Immature natural killer cell (primary cell): ENCODE results near the gene MEAK7. TPM values are rescaled to one million over a fixed set of nuclear protein-coding genes. Genes with fewer than 3 reads are reported as not detected.
A peak's percentile ranks its signal among the peaks of the same experiment; 100 is the strongest.

ENCODE experiments used
- DNase-seq, 3 donors: peaks; one replicate each; pipeline ENCODE4 v3.0.0; 2022; ENCODE audit warnings: mixed read lengths in 1 of 3
- H3K27ac Mint-ChIP-seq, 6 donors: one replicate each; pipeline ENCODE4 v1.8.0; 2020; ENCODE audit warnings: mixed read lengths in 6 of 6, mild to moderate bottlenecking in 5 of 6, inconsistent platforms in 4 of 6, moderate library complexity in 3 of 6
- H3K27me3 Mint-ChIP-seq, 3 donors: one replicate each; pipeline ENCODE4 v1.8.0; 2020 to 2021; ENCODE audit warnings: low read depth in 3 of 3, mild to moderate bottlenecking in 3 of 3, mixed read lengths in 3 of 3, moderate library complexity in 3 of 3, inconsistent platforms in 1 of 3
- H3K36me3 Mint-ChIP-seq, 3 donors: one replicate each; pipeline ENCODE4 v1.8.0; 2020; ENCODE audit warnings: mixed read lengths in 3 of 3, inconsistent platforms in 2 of 3, mild to moderate bottlenecking in 2 of 3
- H3K4me1 Mint-ChIP-seq, 2 donors: one replicate each; pipeline ENCODE4 v1.8.0; 2020; ENCODE audit warnings: inconsistent platforms in 2 of 2, mild to moderate bottlenecking in 2 of 2, mixed read lengths in 2 of 2, moderate library complexity in 1 of 2
- H3K4me3 Mint-ChIP-seq, 5 donors: one replicate each; pipeline ENCODE4 v1.8.0; 2020; ENCODE audit warnings: mild to moderate bottlenecking in 5 of 5, mixed read lengths in 5 of 5, inconsistent platforms in 3 of 5, moderate library complexity in 3 of 5
- H3K9me3 Mint-ChIP-seq, 6 donors: one replicate each; pipeline ENCODE4 v1.8.0; 2020; ENCODE audit warnings: mild to moderate bottlenecking in 6 of 6, mixed read lengths in 6 of 6, inconsistent platforms in 4 of 6, moderate library complexity in 3 of 6
- polyA plus RNA-seq, 3 donors: library from polyadenylated mRNA; unstranded; fragments of 300-500 nt; fragmentation: Illumina TruSeq; gene quantifications; one replicate each; pipeline ENCODE4 v1.2.3, GENCODE V29; 2021

Gene MEAK7, protein sequence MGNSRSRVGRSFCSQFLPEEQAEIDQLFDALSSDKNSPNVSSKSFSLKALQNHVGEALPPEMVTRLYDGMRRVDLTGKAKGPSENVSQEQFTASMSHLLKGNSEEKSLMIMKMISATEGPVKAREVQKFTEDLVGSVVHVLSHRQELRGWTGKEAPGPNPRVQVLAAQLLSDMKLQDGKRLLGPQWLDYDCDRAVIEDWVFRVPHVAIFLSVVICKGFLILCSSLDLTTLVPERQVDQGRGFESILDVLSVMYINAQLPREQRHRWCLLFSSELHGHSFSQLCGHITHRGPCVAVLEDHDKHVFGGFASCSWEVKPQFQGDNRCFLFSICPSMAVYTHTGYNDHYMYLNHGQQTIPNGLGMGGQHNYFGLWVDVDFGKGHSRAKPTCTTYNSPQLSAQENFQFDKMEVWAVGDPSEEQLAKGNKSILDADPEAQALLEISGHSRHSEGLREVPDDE
- polyA plus RNA-seq, result 1 to 10 TPM; 3.0 to 5.2 (median 5.1) TPM

- H3K4me1 Mint-ChIP-seq, result peaks cover 7 to 29% of the 10 kb centered on the region in 2 donors
- peaks cover 0 to 6% (median 6%) of the 10 kb centered on the region in 3 donors for H3K27me3 Mint-ChIP-seq
- peak within 1 kb of the TSS; percentile 23 to 72 (median 34) for H3K27ac Mint-ChIP-seq
Measured at GRCh38 chr16:84504420-84505248, at the start of gene MEAK7. MEAK7 (minus strand) TSS chr16:84504659; CDS start chr16:84498086, 6,573 bp downstream.

GRCh38 chr16:84553873-84554399 is 49.5 kb upstream of the MEAK7 start:
- Mint-ChIP-seq H3K27ac (peak overlapping the region in 1 of 6 donors; percentile 18), H3K36me3 (no peaks in the 10 kb centered on the region), H3K9me3 (no peaks in the 10 kb centered on the region), H3K4me3 (no peak overlapping the region), H3K27me3 (peaks cover 4 to 7% (median 7%) of the 10 kb centered on the region in 3 donors), H3K4me1 (peaks cover 11 to 20% of the 10 kb centered on the region in 2 donors)
- no peak for DNase-seq

More at GRCh38 chr16:84504420-84505248, at the start of gene MEAK7:
- Mint-ChIP-seq H3K9me3 (no peaks in the 10 kb centered on the region), H3K4me3 (peak within 1 kb of the TSS; percentile 80 to 87 (median 83)), H3K36me3 (peaks cover 0 to 3% (median 0%) of the 10 kb centered on the region in 3 donors)
- DNase-seq, result peak; percentile 93 to 95 (median 93)

GRCh38 chr16:84552135-84552534 is 47.7 kb upstream of the MEAK7 start:
- H3K27me3 Mint-ChIP-seq, result peaks cover 4 to 7% (median 7%) of the 10 kb centered on the region in 3 donors
- no peaks in the 10 kb centered on the region for H3K9me3 Mint-ChIP-seq
- no peak for DNase-seq
- no peaks in the 10 kb centered on the region for H3K36me3 Mint-ChIP-seq
- no peak overlapping the region for H3K27ac Mint-ChIP-seq
- H3K4me1 Mint-ChIP-seq, result peaks cover 11 to 20% of the 10 kb centered on the region in 2 donors
- H3K4me3 Mint-ChIP-seq, result no peak overlapping the region

- peaks cover 5 to 9% (median 8%) of the 10 kb centered on the region in 3 donors for H3K27me3 Mint-ChIP-seq
- no peaks in the 10 kb centered on the region for H3K9me3 Mint-ChIP-seq
- H3K27ac Mint-ChIP-seq, result no peak overlapping the region
- no peaks in the 10 kb centered on the region for H3K36me3 Mint-ChIP-seq
- peaks cover 11 to 19% of the 10 kb centered on the region in 2 donors for H3K4me1 Mint-ChIP-seq
- no peak for DNase-seq
- no peak overlapping the region for H3K4me3 Mint-ChIP-seq
Measured at GRCh38 chr16:84550096-84550495, 45.6 kb upstream of the MEAK7 start.

- no peak for DNase-seq
- Mint-ChIP-seq H3K27ac (peak overlapping the region in 1 of 6 donors; percentile 19), H3K9me3 (no peaks in the 10 kb centered on the region), H3K36me3 (peaks cover 0 to 2% (median 0%) of the 10 kb centered on the region in 3 donors), H3K4me3 (peak overlapping the region in 3 of 5 donors; percentile 47 to 57 (median 49)), H3K27me3 (peaks cover 3 to 11% (median 9%) of the 10 kb centered on the region in 3 donors), H3K4me1 (peaks cover 10% of the 10 kb centered on the region in 2 donors)
Measured at GRCh38 chr16:84548971-84549844, 44.7 kb upstream of the MEAK7 start.

DNA sequence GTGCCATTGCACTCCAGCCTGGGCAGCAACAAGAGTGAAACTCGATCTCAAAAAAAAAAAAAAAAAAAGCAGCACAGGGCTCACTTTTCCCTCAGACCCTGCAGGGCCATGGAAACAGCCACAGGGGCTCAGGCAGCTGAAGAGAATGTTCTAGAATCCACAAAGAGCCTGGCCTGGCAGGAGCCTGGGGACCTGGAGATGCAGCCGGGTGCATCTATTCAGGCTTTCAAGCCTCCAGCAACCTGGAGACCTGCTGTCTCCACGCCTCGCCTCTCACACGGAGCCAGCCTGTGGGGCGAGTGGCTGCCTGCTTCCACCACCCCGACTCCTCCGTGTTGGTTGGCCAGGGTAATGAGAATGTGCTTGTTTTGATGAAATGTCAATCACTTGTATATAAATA is 44.0 kb upstream of the MEAK7 start:
- Mint-ChIP-seq H3K4me3 (no peak overlapping the region), H3K27ac (no peak overlapping the region), H3K9me3 (no peaks in the 10 kb centered on the region), H3K27me3 (peaks cover 3 to 10% (median 9%) of the 10 kb centered on the region in 3 donors), H3K36me3 (peaks cover 0 to 3% (median 0%) of the 10 kb centered on the region in 3 donors), H3K4me1 (peaks cover 3 to 9% of the 10 kb centered on the region in 2 donors)
- no peak for DNase-seq

GRCh38 chr16:84547546-84548061 is 43.1 kb upstream of the MEAK7 start:
- no peak for DNase-seq
- H3K27me3 Mint-ChIP-seq, result peaks cover 3 to 11% (median 10%) of the 10 kb centered on the region in 3 donors
- H3K4me1 Mint-ChIP-seq, result peaks cover 0 to 9% of the 10 kb centered on the region in 2 donors
- H3K27ac Mint-ChIP-seq, result no peak overlapping the region
- H3K4me3 Mint-ChIP-seq, result no peak overlapping the region
- peaks cover 0 to 3% (median 0%) of the 10 kb centered on the region in 3 donors for H3K36me3 Mint-ChIP-seq
- H3K9me3 Mint-ChIP-seq, result no peaks in the 10 kb centered on the region

GRCh38 chr16:84546669-84547545 is 42.4 kb upstream of the MEAK7 start:
- Mint-ChIP-seq H3K4me1 (peaks cover 0 to 6% of the 10 kb centered on the region in 2 donors), H3K27me3 (peaks cover 3 to 11% (median 10%) of the 10 kb centered on the region in 3 donors), H3K9me3 (no peaks in the 10 kb centered on the region), H3K27ac (peak overlapping the region in 1 of 6 donors; percentile 0), H3K36me3 (peaks cover 0 to 3% (median 0%) of the 10 kb centered on the region in 3 donors), H3K4me3 (no peak overlapping the region)
- DNase-seq, result no peak

GRCh38 chr16:84545114-84545737 is 40.8 kb upstream of the MEAK7 start:
- Mint-ChIP-seq H3K4me1 (peaks cover 0 to 6% of the 10 kb centered on the region in 2 donors), H3K36me3 (peaks cover 0 to 3% (median 0%) of the 10 kb centered on the region in 3 donors), H3K27ac (no peak overlapping the region), H3K27me3 (peaks cover 3 to 10% (median 9%) of the 10 kb centered on the region in 3 donors), H3K4me3 (no peak overlapping the region), H3K9me3 (no peaks in the 10 kb centered on the region)
- DNase-seq, result no peak

GRCh38 chr16:84544031-84544773 is 39.7 kb upstream of the MEAK7 start:
- Mint-ChIP-seq H3K9me3 (no peaks in the 10 kb centered on the region), H3K27me3 (peaks cover 3 to 10% (median 9%) of the 10 kb centered on the region in 3 donors), H3K27ac (no peak overlapping the region), H3K36me3 (peaks cover 0 to 3% (median 0%) of the 10 kb centered on the region in 3 donors), H3K4me1 (peaks cover 0 to 2% of the 10 kb centered on the region in 2 donors), H3K4me3 (no peak overlapping the region)
- no peak for DNase-seq

GRCh38 chr16:84543253-84543652 is 38.8 kb upstream of the MEAK7 start:
- peaks cover 2 to 9% (median 7%) of the 10 kb centered on the region in 3 donors for H3K27me3 Mint-ChIP-seq
- H3K27ac Mint-ChIP-seq, result no peak overlapping the region
- peaks cover 0 to 3% (median 0%) of the 10 kb centered on the region in 3 donors for H3K36me3 Mint-ChIP-seq
- no peaks in the 10 kb centered on the region for H3K4me1 Mint-ChIP-seq
- H3K4me3 Mint-ChIP-seq, result no peak overlapping the region
- H3K9me3 Mint-ChIP-seq, result no peaks in the 10 kb centered on the region
- no peak for DNase-seq
